Adrenal gland (tissue), 5 donors: ENCODE measurements around the gene CYB5R4.

Source experiments
- POLR2A ChIP-seq, 2 donors: fragments of 450-650 bp; IDR thresholded peaks; one replicate each; pipeline ENCODE4 v1.6.1; 2017; ENCODE audit warnings: antibody characterized with exemption in 2 of 2, mild to moderate bottlenecking in 2 of 2, moderate library complexity in 1 of 2
- TF ChIP-seq, protein P1 (sequence below), 6 experiments: fragments of 450-650 bp in 4 of 6; fragments of 200-600 bp in 2 of 6; sonication (generic) in 1 of 6; IDR thresholded peaks; 1 replicate in 5 of 6; 2 replicates in 1 of 6; pipeline versions ENCODE4 v1.5.1 to v1.8.0; 2016 to 2021; ENCODE audit warnings: antibody characterized with exemption in 6 of 6, mild to moderate bottlenecking in 2 of 6, moderate library complexity in 1 of 6
- donor health status: DM: no; HTN: no; CAD: no.

DNA sequence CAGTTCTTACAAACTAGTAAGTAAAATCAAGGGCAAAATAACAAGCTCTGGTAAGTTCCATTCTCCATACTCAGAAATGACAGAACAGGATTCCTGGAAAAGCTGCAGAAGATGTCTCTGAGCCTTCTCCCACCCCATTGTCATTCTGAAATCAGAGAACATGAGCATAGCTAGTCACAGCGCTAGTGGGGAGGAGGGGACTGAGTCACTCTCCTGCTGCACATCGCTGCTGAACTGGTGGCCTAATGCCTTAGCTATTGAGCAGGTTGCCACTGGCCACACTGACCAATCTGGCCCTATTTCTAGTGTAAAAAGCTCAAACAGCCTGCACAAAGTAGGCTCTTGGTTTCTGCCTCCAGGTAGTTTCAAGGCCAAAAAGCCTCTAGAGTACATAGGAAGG lies 32.4 kb upstream of the CYB5R4 start:
- no peak for TF ChIP-seq POLR2A (IDR thresholded peaks at IDR 0.05)
- TF ChIP-seq, protein P1, sequence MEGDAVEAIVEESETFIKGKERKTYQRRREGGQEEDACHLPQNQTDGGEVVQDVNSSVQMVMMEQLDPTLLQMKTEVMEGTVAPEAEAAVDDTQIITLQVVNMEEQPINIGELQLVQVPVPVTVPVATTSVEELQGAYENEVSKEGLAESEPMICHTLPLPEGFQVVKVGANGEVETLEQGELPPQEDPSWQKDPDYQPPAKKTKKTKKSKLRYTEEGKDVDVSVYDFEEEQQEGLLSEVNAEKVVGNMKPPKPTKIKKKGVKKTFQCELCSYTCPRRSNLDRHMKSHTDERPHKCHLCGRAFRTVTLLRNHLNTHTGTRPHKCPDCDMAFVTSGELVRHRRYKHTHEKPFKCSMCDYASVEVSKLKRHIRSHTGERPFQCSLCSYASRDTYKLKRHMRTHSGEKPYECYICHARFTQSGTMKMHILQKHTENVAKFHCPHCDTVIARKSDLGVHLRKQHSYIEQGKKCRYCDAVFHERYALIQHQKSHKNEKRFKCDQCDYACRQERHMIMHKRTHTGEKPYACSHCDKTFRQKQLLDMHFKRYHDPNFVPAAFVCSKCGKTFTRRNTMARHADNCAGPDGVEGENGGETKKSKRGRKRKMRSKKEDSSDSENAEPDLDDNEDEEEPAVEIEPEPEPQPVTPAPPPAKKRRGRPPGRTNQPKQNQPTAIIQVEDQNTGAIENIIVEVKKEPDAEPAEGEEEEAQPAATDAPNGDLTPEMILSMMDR (IDR thresholded peaks at IDR 0.05): no peak
